Stimulated activated CD8-positive, alpha-beta memory T cell treated with anti-CD3 and anti-CD28 coated beads, Interleukin-15, amount 100 ng/mL, for 48 hours (primary cell): ENCODE measurements around the gene GLI1.

Source experiments
- DNase-seq, 2 donors: peaks; one replicate each; pipeline ENCODE4 v3.0.0-alpha.2; 2020; ENCODE audit warnings: low read depth in 2 of 2

Gene GLI1

GRCh38 chr12:57461276-57461916 is 1.8 kb downstream of the GLI1 start:
- DNase-seq: no peak

- no peak for DNase-seq
These were observed 2.3 kb downstream of the GLI1 start for GRCh38 chr12:57461917-57462250.

DNA sequence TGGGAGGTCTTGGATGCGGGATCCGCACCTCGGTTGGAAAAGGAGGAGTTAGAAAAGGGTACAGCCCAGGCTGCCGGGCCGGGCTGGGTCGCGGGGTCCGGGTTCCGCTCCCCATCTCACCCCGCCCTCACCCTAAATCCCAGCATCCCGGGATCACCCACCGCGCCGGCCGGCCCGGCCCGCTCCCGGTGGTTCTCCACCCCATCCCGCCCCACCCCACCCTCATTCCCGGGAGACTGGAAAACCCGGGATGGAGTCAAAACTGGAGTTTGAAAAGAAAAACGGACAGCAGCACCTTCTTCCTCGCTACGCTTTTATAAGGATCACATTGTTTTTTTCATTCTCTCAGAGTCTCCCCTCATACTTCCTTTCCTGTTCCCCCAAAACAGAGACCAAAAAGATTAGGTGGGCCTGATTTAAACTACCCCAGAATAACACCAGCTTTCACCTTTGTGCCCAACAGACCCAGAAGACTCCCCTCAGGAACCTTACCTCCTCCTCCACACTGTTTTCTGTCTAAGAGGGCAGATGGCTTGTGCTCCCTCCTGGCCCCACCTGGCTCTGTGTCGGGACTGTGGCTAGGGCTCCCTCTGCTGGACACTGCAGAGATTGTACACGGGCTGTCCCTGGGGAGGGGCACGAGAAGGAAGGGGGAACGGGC is 2.8 kb downstream of the GLI1 start:
- DNase-seq: peak; percentile 75 to 83

- DNase-seq: no peak
These were observed 3.3 kb downstream of the GLI1 start for GRCh38 chr12:57462912-57463253.

GRCh38 chr12:57464569-57464968 is 5.0 kb downstream of the GLI1 start:
- no peak for DNase-seq

GRCh38 chr12:57465030-57465746 is 5.6 kb downstream of the GLI1 start:
- no peak for DNase-seq

DNA sequence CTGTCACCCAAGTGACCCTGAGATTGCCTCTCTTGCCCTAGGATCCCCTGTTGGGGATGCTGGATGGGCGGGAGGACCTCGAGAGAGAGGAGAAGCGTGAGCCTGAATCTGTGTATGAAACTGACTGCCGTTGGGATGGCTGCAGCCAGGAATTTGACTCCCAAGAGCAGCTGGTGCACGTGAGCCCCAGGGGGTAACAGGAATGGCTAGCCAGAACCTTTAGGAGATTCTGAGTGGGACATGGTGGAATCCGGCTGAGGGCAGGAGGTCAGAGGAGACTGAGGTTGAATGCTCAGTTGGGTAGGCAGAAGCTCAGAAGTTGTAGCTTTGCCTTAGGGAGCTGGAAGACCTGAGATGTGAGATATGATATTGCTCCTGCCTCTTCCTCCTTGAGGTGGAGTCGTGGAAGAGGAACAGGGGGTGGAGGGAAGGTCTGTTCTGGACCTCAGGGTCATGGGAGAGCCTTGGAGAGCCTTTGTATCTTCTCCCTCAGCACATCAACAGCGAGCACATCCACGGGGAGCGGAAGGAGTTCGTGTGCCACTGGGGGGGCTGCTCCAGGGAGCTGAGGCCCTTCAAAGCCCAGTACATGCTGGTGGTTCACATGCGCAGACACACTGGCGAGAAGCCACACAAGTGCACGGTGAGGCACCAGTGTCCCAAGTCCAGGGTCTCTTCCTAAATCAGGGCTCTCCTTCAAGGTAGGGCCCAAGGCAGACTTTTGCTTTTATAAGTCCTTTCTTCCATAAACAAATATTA is 6.3 kb downstream of the GLI1 start:
- no peak for DNase-seq

- DNase-seq: no peak
These were observed 7.8 kb downstream of the GLI1 start for GRCh38 chr12:57467212-57467874.

GRCh38 chr12:57467915-57468314 is 8.3 kb downstream of the GLI1 start:
- DNase-seq: no peak

- DNase-seq: no peak
These were observed 9.9 kb downstream of the GLI1 start for GRCh38 chr12:57469296-57470164.

DNA sequence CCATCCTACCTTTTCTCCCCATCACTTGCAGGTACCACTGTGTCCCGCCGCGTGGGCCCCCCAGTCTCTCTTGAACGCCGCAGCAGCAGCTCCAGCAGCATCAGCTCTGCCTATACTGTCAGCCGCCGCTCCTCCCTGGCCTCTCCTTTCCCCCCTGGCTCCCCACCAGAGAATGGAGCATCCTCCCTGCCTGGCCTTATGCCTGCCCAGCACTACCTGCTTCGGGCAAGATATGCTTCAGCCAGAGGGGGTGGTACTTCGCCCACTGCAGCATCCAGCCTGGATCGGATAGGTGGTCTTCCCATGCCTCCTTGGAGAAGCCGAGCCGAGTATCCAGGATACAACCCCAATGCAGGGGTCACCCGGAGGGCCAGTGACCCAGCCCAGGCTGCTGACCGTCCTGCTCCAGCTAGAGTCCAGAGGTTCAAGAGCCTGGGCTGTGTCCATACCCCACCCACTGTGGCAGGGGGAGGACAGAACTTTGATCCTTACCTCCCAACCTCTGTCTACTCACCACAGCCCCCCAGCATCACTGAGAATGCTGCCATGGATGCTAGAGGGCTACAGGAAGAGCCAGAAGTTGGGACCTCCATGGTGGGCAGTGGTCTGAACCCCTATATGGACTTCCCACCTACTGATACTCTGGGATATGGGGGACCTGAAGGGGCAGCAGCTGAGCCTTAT is 10.8 kb downstream of the GLI1 start:
- DNase-seq: no peak

GRCh38 chr12:57470970-57471656 is 11.5 kb downstream of the GLI1 start:
- no peak for DNase-seq

DNA sequence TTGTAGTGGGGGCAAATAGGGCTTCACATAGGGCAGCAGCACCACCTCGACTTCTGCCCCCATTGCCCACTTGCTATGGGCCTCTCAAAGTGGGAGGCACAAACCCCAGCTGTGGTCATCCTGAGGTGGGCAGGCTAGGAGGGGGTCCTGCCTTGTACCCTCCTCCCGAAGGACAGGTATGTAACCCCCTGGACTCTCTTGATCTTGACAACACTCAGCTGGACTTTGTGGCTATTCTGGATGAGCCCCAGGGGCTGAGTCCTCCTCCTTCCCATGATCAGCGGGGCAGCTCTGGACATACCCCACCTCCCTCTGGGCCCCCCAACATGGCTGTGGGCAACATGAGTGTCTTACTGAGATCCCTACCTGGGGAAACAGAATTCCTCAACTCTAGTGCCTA is 12.1 kb downstream of the GLI1 start:
- no peak for DNase-seq

DNA sequence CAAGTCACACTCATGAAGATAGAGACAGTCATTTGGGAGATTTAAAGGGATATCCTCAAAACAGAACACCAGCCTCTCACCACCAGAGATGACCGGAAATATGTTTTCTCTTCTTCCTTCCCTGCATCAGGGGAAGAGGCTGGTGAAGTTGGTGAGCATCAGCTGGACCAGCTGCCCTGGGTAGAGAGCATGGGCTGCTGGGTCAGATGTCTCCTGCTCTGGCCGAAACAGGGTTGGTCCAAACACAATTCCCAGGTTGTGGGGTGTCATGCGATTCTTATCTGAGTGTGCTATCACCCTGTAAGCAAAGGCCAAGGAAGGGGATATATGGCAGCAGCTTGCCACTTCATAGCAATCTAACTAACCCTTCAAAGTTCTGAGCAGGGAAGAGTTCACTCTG is 12.8 kb downstream of the GLI1 start:
- no peak for DNase-seq

GRCh38 chr12:57473392-57473791 is 13.8 kb downstream of the GLI1 start:
- no peak for DNase-seq

- DNase-seq: no peak
These were observed 14.3 kb downstream of the GLI1 start for GRCh38 chr12:57473886-57474285.

- no peak for DNase-seq
These were observed 14.8 kb downstream of the GLI1 start for GRCh38 chr12:57474430-57474829.

GRCh38 chr12:57474862-57475261 is 15.3 kb downstream of the GLI1 start:
- no peak for DNase-seq

DNA sequence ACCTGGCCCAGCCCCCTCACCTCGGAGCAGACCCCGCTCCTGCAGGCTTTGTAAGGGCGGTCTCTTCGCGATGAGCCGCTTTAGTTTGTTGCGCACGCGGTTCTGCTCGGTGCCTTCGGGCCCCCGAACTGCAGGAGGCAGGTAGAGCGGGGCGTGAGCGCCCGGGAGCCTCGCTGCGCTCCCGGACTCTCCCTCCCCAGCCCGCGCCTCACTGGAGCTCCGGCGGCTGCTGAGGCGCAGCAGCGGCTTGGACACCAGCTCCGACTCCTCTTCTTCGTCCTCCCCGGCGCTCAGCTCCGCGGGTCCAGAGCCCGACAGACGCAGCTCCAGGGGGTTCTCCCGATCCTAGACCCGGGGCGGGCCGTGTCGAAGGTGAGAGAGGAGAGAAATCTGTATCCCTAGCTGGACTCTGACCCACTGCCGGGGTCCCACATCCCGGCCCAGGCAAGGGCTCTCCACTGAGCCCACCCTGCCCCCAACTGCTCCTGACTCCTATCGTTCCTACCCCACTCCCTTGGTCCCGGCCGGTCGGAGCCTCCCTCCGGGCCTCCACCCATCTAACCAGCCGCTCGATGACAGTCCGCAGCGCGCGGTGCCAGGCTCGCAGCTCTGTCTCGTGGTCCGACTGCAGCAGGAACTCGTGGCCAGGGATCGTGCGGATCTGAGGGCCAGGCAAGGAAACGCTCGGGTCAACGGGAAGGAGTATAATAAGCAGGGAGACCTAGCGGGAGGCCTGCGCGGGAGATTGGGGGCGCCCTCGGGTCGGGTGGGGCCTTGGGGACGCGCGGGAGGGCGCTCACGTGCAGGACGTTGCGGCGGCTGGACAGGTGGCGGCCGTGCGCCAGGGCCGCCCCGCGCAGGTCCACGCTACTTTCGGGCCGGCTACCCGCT is 15.9 kb downstream of the GLI1 start:
- DNase-seq: no peak
